A549 (cell line): ENCODE measurements around the gene GSE1.

ENCODE experiments used
- EP300 ChIP-seq, 2 experiments: fragments of >200 bp; sonication (Bioruptor Twin); formaldehyde crosslinking; IDR thresholded peaks; 2 replicates in 1 of 2; 3 replicates in 1 of 2; pipeline ENCODE4 v1.6.1; 2016 to 2017
- JUN ChIP-seq, 2 experiments: fragments of >200 bp; sonication (Bioruptor Twin); formaldehyde crosslinking; IDR thresholded peaks; 2 replicates in 1 of 2; 3 replicates in 1 of 2; pipeline ENCODE4 v1.6.1; 2016 to 2017
- POLR2A ChIP-seq: IDR thresholded peaks from 2 replicates; pipeline ENCODE4 v1.6.1; 2012; ENCODE audit warnings: mild to moderate bottlenecking, low read length
- POLR2AphosphoS2 ChIP-seq: conservative IDR thresholded peaks from 2 replicates; pipeline ENCODE4 v1.6.1; 2012; ENCODE audit warnings: low read length, improper control_type of control experiment, inconsistent platforms
- RARB ChIP-seq: fragments of 250-450 bp; sonication (Bioruptor Pico); IDR thresholded peaks from 2 replicates; pipeline ENCODE4 v1.8.0; 2021; ENCODE audit warnings: mild to moderate bottlenecking, moderate library complexity
- RCOR1 ChIP-seq: fragments of 150-350 bp; IDR thresholded peaks from 2 replicates; pipeline ENCODE4 v1.6.1; 2014; ENCODE audit warnings: antibody characterized with exemption, low read length, low read depth
- ZSCAN20 ChIP-seq: fragments of 250-450 bp; sonication (Bioruptor Pico); IDR thresholded peaks from 2 replicates; pipeline ENCODE4 v1.8.0; 2022; ENCODE audit warnings: mild to moderate bottlenecking, moderate library complexity
- TF ChIP-seq, protein P1 (sequence below): fragments of >200 bp; sonication (Bioruptor Twin); formaldehyde crosslinking; IDR thresholded peaks from 3 replicates; pipeline ENCODE4 v1.5.1; 2016
- TF ChIP-seq, protein P2 (sequence below): fragments of 150-350 bp; IDR thresholded peaks from 2 replicates; pipeline ENCODE4 v1.6.1; 2014; ENCODE audit warnings: low read depth, mild to moderate bottlenecking, low read length

DNA sequence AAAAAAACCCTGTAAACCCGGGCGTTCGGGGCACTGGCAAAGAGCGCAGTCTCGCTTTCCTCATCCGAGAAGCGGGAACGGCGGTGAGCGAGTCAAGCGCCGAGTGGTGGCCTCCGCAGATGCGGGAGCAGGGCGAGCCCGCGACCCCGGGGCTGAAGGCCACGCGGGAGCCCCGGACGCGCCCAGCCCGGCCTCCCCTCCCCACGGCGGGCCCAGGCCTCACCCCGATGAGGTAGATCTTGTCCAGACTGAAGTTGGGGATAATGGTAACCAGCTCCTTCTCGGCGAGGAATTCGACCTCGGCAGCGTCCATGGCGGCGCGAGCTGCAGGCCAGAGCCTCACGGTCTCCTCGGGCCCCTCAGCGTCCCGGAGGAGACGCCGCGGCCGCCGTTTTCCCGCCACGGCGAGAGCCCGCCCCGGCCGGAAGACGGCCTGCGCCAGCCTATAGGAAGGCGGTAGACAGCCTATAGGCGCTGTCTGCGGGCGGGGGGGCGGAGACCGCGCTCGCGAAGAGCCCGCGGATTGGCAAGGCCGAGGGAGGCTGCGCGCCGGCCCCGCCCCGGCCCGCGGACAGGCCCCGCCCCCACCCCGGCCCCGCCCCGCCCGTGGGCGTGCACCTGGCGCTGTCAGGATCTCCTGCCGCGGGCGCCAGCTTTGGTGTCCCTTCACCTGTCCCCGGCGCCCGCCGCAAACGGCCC is 75.6 kb downstream of the GSE1 start, which contains the start of gene GINS2:
- TF ChIP-seq, protein P1, sequence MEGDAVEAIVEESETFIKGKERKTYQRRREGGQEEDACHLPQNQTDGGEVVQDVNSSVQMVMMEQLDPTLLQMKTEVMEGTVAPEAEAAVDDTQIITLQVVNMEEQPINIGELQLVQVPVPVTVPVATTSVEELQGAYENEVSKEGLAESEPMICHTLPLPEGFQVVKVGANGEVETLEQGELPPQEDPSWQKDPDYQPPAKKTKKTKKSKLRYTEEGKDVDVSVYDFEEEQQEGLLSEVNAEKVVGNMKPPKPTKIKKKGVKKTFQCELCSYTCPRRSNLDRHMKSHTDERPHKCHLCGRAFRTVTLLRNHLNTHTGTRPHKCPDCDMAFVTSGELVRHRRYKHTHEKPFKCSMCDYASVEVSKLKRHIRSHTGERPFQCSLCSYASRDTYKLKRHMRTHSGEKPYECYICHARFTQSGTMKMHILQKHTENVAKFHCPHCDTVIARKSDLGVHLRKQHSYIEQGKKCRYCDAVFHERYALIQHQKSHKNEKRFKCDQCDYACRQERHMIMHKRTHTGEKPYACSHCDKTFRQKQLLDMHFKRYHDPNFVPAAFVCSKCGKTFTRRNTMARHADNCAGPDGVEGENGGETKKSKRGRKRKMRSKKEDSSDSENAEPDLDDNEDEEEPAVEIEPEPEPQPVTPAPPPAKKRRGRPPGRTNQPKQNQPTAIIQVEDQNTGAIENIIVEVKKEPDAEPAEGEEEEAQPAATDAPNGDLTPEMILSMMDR: no peak
- TF ChIP-seq EP300 (IDR thresholded peaks at IDR 0.05): no peak
- TF ChIP-seq RCOR1: no peak
- TF ChIP-seq, protein P2, sequence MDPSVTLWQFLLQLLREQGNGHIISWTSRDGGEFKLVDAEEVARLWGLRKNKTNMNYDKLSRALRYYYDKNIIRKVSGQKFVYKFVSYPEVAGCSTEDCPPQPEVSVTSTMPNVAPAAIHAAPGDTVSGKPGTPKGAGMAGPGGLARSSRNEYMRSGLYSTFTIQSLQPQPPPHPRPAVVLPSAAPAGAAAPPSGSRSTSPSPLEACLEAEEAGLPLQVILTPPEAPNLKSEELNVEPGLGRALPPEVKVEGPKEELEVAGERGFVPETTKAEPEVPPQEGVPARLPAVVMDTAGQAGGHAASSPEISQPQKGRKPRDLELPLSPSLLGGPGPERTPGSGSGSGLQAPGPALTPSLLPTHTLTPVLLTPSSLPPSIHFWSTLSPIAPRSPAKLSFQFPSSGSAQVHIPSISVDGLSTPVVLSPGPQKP: no peak
- no peak for TF ChIP-seq POLR2A
- TF ChIP-seq POLR2AphosphoS2: no peak
- TF ChIP-seq RARB (CRISPR knock-in tag): no peak
- no peak for TF ChIP-seq ZSCAN20 (CRISPR knock-in tag)
- no peak; a peak in 1 of 5 replicates for TF ChIP-seq JUN (IDR thresholded peaks at IDR 0.05)
